ENCODE data around the gene CD46.
"Not testable (repeated sequence)": the region's sequence is repeated elsewhere in the genome, so short reads cannot be mapped to it uniquely, and the experiment has no call there.

Gene CD46

DNA sequence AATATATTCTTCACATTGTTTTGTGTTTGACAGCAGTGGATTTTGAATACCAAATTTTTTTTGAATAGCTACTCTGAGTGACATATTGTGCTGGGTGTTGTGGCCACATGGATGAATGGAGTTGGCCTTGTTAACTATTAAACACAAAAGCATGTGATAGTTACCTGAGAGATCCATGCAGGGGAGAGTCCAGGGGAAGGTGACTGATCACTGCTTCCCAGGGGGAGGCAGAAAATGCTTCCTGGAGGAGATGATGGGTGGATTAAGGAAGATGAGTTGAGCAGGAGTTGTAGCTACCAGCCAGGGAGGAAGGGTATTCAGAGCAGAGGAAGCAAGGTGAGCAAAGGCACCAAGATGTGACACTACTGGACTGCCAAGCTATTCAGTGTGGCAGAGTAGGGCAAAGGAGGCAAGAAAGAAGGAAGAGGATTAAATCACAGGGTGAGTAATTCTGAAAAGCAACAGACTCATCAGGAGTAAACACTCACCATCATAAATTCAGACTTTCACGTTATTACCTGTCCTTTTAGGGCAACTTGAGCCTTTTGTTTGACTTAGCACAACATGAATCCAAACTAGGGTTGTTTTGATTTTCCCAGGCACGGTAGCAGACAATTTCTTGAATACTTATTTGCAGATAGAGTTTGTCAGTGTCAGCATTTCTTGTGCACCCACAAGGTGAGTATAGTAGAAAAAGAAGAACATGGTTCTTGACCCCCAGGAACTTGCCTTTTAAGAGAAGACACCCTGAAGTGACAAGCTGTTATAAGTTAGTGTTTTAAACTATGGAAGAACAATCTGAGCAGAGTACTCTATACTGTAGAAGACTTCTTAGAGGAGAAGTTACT lies 4.2 kb downstream of the CD46 start:
- TF ChIP-seq, protein P1, sequence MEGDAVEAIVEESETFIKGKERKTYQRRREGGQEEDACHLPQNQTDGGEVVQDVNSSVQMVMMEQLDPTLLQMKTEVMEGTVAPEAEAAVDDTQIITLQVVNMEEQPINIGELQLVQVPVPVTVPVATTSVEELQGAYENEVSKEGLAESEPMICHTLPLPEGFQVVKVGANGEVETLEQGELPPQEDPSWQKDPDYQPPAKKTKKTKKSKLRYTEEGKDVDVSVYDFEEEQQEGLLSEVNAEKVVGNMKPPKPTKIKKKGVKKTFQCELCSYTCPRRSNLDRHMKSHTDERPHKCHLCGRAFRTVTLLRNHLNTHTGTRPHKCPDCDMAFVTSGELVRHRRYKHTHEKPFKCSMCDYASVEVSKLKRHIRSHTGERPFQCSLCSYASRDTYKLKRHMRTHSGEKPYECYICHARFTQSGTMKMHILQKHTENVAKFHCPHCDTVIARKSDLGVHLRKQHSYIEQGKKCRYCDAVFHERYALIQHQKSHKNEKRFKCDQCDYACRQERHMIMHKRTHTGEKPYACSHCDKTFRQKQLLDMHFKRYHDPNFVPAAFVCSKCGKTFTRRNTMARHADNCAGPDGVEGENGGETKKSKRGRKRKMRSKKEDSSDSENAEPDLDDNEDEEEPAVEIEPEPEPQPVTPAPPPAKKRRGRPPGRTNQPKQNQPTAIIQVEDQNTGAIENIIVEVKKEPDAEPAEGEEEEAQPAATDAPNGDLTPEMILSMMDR (IDR thresholded peaks at IDR 0.05; ENCODE audit: insufficient read depth, low read depth, low read length, missing control alignments) = no peak
- no peak for DNase-seq (ENCODE audit: low read depth)
- H3K4me3 ChIP-seq (ENCODE audit: low read depth, low read length) = no peak overlapping the region

DNA sequence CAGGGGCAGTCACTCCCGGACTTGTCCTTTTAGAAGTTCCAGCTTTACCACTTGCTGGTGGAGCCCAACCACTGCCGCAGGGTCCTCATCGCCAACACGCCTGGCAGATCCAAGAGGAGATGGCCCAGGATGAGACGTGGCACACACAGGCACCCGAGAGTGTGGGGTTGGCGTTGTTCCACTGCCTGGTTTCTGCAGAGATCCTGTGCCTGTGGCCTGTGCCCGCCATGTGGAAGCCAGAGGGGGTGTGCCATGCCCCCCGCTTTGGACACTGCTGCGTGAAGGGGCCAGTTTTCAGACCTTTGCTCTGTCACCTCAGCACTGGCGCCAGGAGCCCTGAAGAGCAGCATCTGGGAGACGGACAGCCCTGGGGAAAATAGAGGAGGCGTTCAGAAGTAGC lies 10.8 kb downstream of the CD46 start:
- no peak overlapping the region for H3K4me3 ChIP-seq (ENCODE audit: low read depth, low read length)
- no peak for DNase-seq (ENCODE audit: low read depth)
- TF ChIP-seq, protein P1 (IDR thresholded peaks at IDR 0.05; ENCODE audit: insufficient read depth, low read depth, low read length, missing control alignments) = no peak

DNA sequence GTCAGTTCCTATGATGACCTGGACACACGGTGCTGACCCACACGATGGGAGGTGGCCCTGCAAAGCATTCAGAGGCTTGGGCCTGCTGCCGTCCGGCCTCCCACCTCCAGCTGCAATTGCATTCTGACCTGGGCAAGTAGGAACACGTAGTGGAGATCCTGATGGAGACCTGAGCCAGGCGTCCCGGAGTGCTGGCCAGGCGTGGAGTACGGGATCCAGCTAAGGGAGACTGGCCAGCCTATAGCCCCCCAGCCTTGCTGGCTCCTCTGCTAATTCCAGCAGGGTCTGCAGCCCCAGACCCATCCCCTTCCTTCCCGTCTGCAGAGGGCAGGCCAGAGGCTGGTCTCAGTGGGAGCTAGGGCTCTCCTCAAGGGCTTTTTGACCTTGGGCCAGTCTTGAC lies 11.2 kb downstream of the CD46 start:
- no peak for DNase-seq (ENCODE audit: low read depth)
- no peak overlapping the region for H3K4me3 ChIP-seq (ENCODE audit: low read depth, low read length)
- TF ChIP-seq, protein P1 (IDR thresholded peaks at IDR 0.05; ENCODE audit: insufficient read depth, low read depth, low read length, missing control alignments) = no peak

DNA sequence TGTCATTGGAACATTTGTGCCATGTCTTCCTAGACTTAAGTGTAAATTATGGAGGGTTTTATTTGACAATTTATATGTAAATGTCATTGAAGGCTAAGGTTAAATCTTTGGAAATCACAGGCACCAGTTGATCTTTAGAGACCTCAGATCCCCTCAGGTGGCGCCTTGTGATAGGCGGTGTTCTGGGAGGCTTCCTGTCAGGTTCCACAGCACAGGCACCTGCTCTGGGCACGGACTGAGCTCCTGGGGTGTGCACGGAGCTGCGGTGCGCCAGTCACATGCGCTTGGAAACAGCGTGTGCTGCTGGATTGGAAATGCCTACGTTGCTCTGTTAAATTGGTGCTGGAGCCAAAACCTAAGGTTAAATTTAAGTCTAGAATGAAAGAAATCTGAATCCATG lies 12.1 kb downstream of the CD46 start:
- TF ChIP-seq, protein P1 (IDR thresholded peaks at IDR 0.05; ENCODE audit: insufficient read depth, low read depth, low read length, missing control alignments) = no peak
- no peak overlapping the region for H3K4me3 ChIP-seq (ENCODE audit: low read depth, low read length)
- DNase-seq (ENCODE audit: low read depth) = no peak

DNA sequence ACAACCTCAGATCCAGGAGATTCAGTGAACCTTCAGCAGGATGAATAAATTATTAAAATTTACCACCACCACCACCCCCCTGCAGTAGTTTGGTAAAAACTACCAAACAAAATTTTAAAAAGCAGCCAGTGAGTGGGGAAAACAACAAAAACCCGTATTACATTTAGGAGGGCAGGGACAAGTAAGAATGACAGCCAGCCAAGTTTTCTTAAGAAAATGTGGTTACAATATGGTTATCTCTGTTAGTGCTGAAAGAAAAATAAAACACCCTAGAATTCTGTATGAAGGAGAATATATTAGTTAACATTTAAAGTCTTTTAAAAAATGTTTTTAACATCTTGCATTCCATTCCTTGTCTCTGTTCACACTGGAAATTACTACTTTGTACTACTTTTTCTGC lies 14.7 kb downstream of the CD46 start:
- TF ChIP-seq, protein P1 (IDR thresholded peaks at IDR 0.05; ENCODE audit: insufficient read depth, low read depth, low read length, missing control alignments) = no peak
- DNase-seq (ENCODE audit: low read depth) = no peak
- no peak overlapping the region for H3K4me3 ChIP-seq (ENCODE audit: low read depth, low read length)

DNA sequence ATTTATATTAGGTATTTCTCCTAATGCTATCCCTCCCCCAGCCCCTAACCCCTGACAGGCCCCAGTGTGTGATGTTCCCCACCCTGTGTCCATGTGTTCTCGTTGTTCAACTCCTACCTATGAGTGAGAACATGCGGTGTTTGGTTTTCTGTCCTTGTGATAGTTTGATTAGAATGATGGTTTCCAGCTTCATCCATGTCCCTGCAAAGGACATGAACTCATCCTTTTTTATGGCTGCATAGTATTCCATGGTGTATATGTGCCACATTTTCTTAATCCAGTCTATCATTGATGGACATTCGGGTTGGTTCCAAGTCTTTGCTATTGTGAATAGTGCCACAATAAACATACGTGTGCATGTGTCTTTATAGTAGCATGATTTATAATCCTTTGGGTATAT lies 18.7 kb downstream of the CD46 start:
- H3K4me3 ChIP-seq (ENCODE audit: low read depth, low read length); DNase-seq (ENCODE audit: low read depth): not testable (repeated sequence)

DNA sequence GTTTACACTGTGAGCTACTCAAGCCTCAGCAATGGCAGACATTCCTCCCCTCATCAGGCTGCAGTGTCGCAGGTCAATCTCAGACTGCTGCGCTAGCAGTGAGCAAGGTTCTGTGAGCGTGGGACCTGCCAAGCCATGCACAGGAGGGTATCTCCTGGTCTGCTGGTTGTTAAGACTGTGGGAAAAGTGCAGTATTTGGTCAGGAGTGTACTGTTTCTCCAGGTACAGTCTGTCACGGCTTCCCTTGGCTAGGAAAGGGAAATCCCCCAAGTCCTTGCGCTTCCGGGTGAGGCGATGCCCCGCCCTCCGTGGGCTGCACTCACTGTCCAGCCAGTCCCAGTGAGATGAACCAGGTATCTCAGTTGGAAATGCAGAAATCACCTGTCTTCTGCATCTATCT lies 24.2 kb downstream of the CD46 start:
- not testable (repeated sequence) for H3K4me3 ChIP-seq (ENCODE audit: low read depth, low read length); DNase-seq (ENCODE audit: low read depth)

DNA sequence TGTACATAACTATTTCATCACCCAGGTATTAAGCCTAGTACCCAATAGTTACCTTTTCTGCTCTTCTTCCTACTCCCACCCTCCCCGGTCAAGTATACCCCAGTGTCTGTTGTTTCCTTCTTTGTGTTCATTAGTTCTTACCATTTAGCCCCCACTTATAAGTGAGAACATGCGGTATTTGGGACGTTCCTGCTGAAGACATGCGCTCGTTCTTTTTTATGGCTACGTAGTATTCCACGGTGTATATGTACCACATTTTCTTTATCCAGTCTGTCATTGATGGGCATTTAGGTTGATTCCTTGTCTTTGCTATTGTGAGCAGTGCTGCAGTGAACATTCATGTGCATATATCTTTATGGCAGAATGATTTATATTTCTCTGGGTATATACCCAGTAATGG lies 25.6 kb downstream of the CD46 start:
- DNase-seq (ENCODE audit: low read depth); H3K4me3 ChIP-seq (ENCODE audit: low read depth, low read length): not testable (repeated sequence)
